Caco-2 (cell line): ENCODE results near the gene SSR1. TPM values are rescaled to one million over a fixed set of nuclear protein-coding genes. Genes with fewer than 3 reads are reported as not detected.

Source experiments
- BruUV-seq: library from RNA; stranded (reverse); fragments of 400-500 nt; replicated peaks from 2 replicates; lab custom pipeline; 2021; lab: Mats Ljungman, UMichigan
- CTCF ChIA-PET: fragments of 300-600 bp; sonication (Branson Sonifier 250); formaldehyde crosslinking; loops from one replicate; lab custom pipeline; 2022; ENCODE audit warnings: antibody characterized with exemption; lab: Charles Lee
- POLR2A ChIA-PET: fragments of 300-600 bp; sonication (Branson Sonifier 250); formaldehyde crosslinking; loops from one replicate; lab custom pipeline; 2022; ENCODE audit warnings: antibody characterized with exemption; lab: Charles Lee
- DNase-seq, 2 experiments: peaks; one replicate each; pipeline versions ENCODE4 v3.0.0 to v3.0.0-alpha.2; 2020 to 2022
- H3K27me3 ChIP-seq: replicated peaks from 2 replicates; pipeline ENCODE4 v1.6.0; 2011; ENCODE audit warnings: low read length; ENCODE audit not compliant: control insufficient read depth, insufficient read depth
- H3K36me3 ChIP-seq: 2 replicates; pipeline ENCODE4 v1.5.1; 2011; ENCODE audit warnings: low read length; ENCODE audit not compliant: control insufficient read depth, insufficient read depth
- H3K4me1 ChIP-seq: fragments of 250-450 bp; sonication (Bioruptor Pico); 2 replicates; pipeline ENCODE4 v1.5.1; 2020; ENCODE audit warnings: mild to moderate bottlenecking
- H3K4me3 ChIP-seq: 2 replicates; pipeline ENCODE4 v1.5.1; 2011; ENCODE audit warnings: low read depth, mild to moderate bottlenecking, control low read depth, low read length
- H3K9me3 ChIP-seq: fragments of 250-450 bp; sonication (Bioruptor Pico); 2 replicates; pipeline ENCODE4 v1.5.1; 2020; ENCODE audit warnings: mild to moderate bottlenecking, moderate library complexity
- H3K27ac Mint-ChIP-seq: one replicate; pipeline ENCODE4 v1.8.0; 2022; ENCODE audit warnings: mixed read lengths; ENCODE audit not compliant: unreplicated experiment
- H3K27me3 Mint-ChIP-seq: one replicate; pipeline ENCODE4 v1.8.0; 2022; ENCODE audit warnings: mixed read lengths; ENCODE audit not compliant: insufficient read depth, unreplicated experiment
- H3K36me3 Mint-ChIP-seq: one replicate; pipeline ENCODE4 v1.8.0; 2022; ENCODE audit warnings: mild to moderate bottlenecking, mixed read lengths; ENCODE audit not compliant: insufficient read depth, unreplicated experiment
- H3K4me1 Mint-ChIP-seq: one replicate; pipeline ENCODE4 v1.8.0; 2022; ENCODE audit warnings: low read depth, mixed read lengths; ENCODE audit not compliant: unreplicated experiment
- H3K4me3 Mint-ChIP-seq: one replicate; pipeline ENCODE4 v1.8.0; 2022; ENCODE audit warnings: mild to moderate bottlenecking, moderate library complexity, mixed read lengths; ENCODE audit not compliant: unreplicated experiment
- H3K9me3 Mint-ChIP-seq: one replicate; pipeline ENCODE4 v1.8.0; 2022; ENCODE audit warnings: mixed read lengths; ENCODE audit not compliant: unreplicated experiment
- intact Hi-C: fragments of 100-400 bp; cut with micrococcal nuclease; formaldehyde crosslinking; loops from one replicate; pipeline ENCODE4 v1.10.0; 2022; ENCODE audit not compliant: unreplicated experiment
- total RNA-seq: library from RNA; stranded (reverse); gene quantifications from 2 replicates; pipeline ENCODE4 v1.2.3, GENCODE V29; 2022
- TF ChIP-seq, protein P1 (sequence below), 2 experiments: fragments of 200-600 bp in 1 of 2; IDR thresholded peaks; 1 replicate in 1 of 2; 2 replicates in 1 of 2; pipeline versions ENCODE4 v1.5.1 to v1.8.0; 2011 to 2022; ENCODE audit warnings: antibody characterized with exemption in 1 of 2, control low read depth in 1 of 2, inconsistent platforms in 1 of 2, low read depth in 1 of 2, low read length in 1 of 2, mild to moderate bottlenecking in 1 of 2, moderate library complexity in 1 of 2; ENCODE audit not compliant: insufficient read depth in 1 of 2, severe bottlenecking in 1 of 2, unreplicated experiment in 1 of 2

Gene SSR1
- total RNA-seq, 1 experiment from 2014 or later: 150 TPM

DNA sequence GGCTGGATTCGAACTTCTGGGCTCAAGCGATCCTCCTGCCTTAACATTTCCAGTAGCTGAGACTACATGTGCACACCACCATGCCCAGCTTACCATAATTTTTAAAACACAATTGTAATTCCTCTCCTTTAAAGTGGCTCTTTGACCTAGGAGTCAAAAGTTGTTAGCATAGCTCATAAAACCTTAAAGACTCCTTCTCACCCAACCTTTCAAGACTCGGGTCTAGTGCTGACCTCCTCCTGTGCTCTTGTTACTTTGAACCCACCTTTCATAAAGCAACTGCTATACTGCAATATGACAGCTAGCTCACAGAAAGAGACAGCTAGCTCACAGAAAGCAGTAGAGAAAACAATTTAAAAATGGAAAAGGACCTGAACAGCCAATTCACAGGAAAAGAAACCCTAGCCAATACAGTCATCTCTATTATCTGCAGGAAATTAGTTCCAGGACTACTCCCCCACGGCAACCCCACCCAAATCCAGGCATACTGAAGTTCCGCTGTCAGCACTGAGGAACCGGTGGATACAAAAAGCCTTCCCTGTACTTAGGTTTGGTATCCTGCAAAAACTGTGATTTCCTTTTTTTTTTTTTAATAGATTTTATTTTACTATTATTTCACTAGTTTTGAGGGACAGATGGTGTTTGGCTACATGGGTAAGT lies 20.3 kb downstream of the SSR1 start:
- POLR2A ChIA-PET: no interaction called here
- intact Hi-C loops: no loop called here
- H3K36me3 Mint-ChIP-seq: peaks cover 56% of the 10 kb centered on the region
- no peaks in the 10 kb centered on the region for H3K4me1 Mint-ChIP-seq
- H3K9me3 Mint-ChIP-seq: no peaks in the 10 kb centered on the region
- Histone ChIP-seq H3K4me3 (no peak overlapping the region), H3K4me1 (no peaks in the 10 kb centered on the region), H3K36me3 (no peaks in the 10 kb centered on the region), H3K27me3 (no peaks in the 10 kb centered on the region), H3K9me3 (no peaks in the 10 kb centered on the region)
- no TSS peak for BruUV-seq
- no peak overlapping the region for H3K27ac Mint-ChIP-seq
- CTCF ChIA-PET: no interaction called here
- DNase-seq: no peak
- H3K27me3 Mint-ChIP-seq: no peaks in the 10 kb centered on the region
- TF ChIP-seq, protein P1, sequence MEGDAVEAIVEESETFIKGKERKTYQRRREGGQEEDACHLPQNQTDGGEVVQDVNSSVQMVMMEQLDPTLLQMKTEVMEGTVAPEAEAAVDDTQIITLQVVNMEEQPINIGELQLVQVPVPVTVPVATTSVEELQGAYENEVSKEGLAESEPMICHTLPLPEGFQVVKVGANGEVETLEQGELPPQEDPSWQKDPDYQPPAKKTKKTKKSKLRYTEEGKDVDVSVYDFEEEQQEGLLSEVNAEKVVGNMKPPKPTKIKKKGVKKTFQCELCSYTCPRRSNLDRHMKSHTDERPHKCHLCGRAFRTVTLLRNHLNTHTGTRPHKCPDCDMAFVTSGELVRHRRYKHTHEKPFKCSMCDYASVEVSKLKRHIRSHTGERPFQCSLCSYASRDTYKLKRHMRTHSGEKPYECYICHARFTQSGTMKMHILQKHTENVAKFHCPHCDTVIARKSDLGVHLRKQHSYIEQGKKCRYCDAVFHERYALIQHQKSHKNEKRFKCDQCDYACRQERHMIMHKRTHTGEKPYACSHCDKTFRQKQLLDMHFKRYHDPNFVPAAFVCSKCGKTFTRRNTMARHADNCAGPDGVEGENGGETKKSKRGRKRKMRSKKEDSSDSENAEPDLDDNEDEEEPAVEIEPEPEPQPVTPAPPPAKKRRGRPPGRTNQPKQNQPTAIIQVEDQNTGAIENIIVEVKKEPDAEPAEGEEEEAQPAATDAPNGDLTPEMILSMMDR (IDR thresholded peaks at IDR 0.05; ENCODE audit: insufficient read depth in 1 of 2, low read depth in 1 of 2, low read length in 1 of 2, severe bottlenecking in 1 of 2, unreplicated experiment in 1 of 2): no peak
- H3K4me3 Mint-ChIP-seq: no peak overlapping the region

DNA sequence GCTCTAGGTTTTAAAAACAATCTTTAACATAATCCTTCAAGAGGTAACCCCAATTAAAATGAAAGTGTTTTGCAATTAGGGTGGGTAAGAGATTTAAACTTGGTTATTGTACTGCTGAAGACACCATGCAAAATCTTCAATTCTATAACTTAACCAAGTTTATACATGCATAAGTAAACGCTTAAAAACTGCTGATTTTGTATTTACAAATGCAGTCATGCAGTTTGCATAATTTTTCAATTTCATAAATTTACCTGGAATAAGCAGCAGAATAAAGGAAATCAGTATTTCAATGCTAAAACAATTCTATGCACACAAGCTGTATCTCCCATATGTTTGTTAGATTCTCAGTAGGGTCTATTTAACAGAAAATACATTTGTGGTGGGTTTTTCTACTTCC lies 22.9 kb downstream of the SSR1 start:
- ChIA-PET POLR2A (no interaction called here), CTCF (no interaction called here)
- intact Hi-C loops: no loop called here
- H3K9me3 Mint-ChIP-seq: no peaks in the 10 kb centered on the region
- Histone ChIP-seq H3K4me1 (no peaks in the 10 kb centered on the region), H3K36me3 (no peaks in the 10 kb centered on the region), H3K9me3 (no peaks in the 10 kb centered on the region), H3K4me3 (no peak overlapping the region), H3K27me3 (no peaks in the 10 kb centered on the region)
- H3K27me3 Mint-ChIP-seq: no peaks in the 10 kb centered on the region
- H3K4me1 Mint-ChIP-seq: no peaks in the 10 kb centered on the region
- TF ChIP-seq, protein P1 (IDR thresholded peaks at IDR 0.05; ENCODE audit: insufficient read depth in 1 of 2, low read depth in 1 of 2, low read length in 1 of 2, severe bottlenecking in 1 of 2, unreplicated experiment in 1 of 2): no peak
- peaks cover 62% of the 10 kb centered on the region for H3K36me3 Mint-ChIP-seq
- no peak overlapping the region for H3K27ac Mint-ChIP-seq
- DNase-seq: no peak
- no peak overlapping the region for H3K4me3 Mint-ChIP-seq
- no TSS peak for BruUV-seq

DNA sequence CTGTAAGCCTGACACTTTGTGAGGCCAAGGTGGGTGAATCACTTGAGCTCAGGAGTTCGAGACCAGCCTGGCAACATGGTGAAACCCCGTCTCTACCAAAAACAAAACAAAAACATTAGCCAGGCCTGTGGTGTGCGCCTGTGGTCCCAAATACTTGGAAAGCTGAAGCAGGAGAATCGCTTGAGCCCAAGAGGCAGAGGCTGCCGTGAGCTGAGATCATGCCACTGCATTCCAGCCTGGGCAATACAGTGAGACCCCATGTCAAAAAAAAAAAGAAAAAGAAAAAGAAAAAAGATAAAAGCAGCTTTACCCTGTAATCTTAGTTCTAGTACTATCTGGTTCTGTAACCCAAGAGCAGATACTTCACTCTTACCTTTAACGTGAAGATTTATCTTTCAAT lies 27.6 kb downstream of the SSR1 start:
- no peak overlapping the region for H3K4me3 ChIP-seq
- Mint-ChIP-seq H3K36me3 (peaks cover 53% of the 10 kb centered on the region), H3K27ac (no peak overlapping the region), H3K4me1 (no peaks in the 10 kb centered on the region), H3K9me3 (no peaks in the 10 kb centered on the region), H3K4me3 (no peak overlapping the region), H3K27me3 (no peaks in the 10 kb centered on the region)
- TF ChIP-seq, protein P1 (IDR thresholded peaks at IDR 0.05; ENCODE audit: insufficient read depth in 1 of 2, low read depth in 1 of 2, low read length in 1 of 2, severe bottlenecking in 1 of 2, unreplicated experiment in 1 of 2): no peak
- CTCF ChIA-PET: interaction anchor here (1.0 kb wide), 1 partner anchor 7 kb away, joined by 3 read pairs; no protein-coding TSS in a partner anchor
- BruUV-seq: no TSS peak
- no peak for DNase-seq
- H3K4me1 ChIP-seq: no peaks in the 10 kb centered on the region
- POLR2A ChIA-PET: no interaction called here
- no peaks in the 10 kb centered on the region for H3K27me3 ChIP-seq
- no peaks in the 10 kb centered on the region for H3K9me3 ChIP-seq
- intact Hi-C loops: no loop called here
- no peaks in the 10 kb centered on the region; the same call in 1 of the 2 replicates for H3K36me3 ChIP-seq
